ENCODE measurements around the gene CHST13.
A peak's percentile ranks its signal among the peaks of the same experiment; 100 is the strongest.

Gene CHST13

GRCh38 chr3:126498929-126499328 lies 25.0 kb upstream of the CHST13 start:
- H3K4me2 ChIP-seq (ENCODE audit: low read depth, low read length, poor library complexity, severe bottlenecking): peak overlapping the region; percentile 55
- no peaks in the 10 kb centered on the region for H3F3A ChIP-seq (ENCODE audit: low read depth)
- H3K9ac ChIP-seq (ENCODE audit: low read depth, low read length, poor library complexity, severe bottlenecking): peak overlapping the region; percentile 66
- H3K36me3 ChIP-seq (ENCODE audit: insufficient read depth, low read length): no peaks in the 10 kb centered on the region
- H3K79me2 ChIP-seq (ENCODE audit: insufficient read depth, low read length): no peaks in the 10 kb centered on the region
- H2AFZ ChIP-seq (ENCODE audit: low read length): peak overlapping the region; percentile 82
- TF ChIP-seq EZH2phosphoT487 (IDR thresholded peaks at IDR 0.05; ENCODE audit: borderline replicate concordance) (no peak), CTCF (conservative IDR thresholded peaks at IDR 0.05; ENCODE audit: low read length) (peak; percentile 52)
- peak overlapping the region; percentile 12 for H3K4me3 ChIP-seq (ENCODE audit: low read length, poor library complexity, severe bottlenecking)
- no peaks in the 10 kb centered on the region for H3K9me2 ChIP-seq (replicated peaks; ENCODE audit: low read depth, low read length)
- H4K20me1 ChIP-seq (ENCODE audit: insufficient read depth, low read length, poor library complexity, severe bottlenecking): no peaks in the 10 kb centered on the region
- peaks cover 36% of the 10 kb centered on the region for H3K4me1 ChIP-seq (ENCODE audit: insufficient read depth, low read length, poor library complexity, severe bottlenecking)
- H3K9me3 ChIP-seq (ENCODE audit: insufficient read depth, low read depth, low read length): no peaks in the 10 kb centered on the region
- H3K27me3 ChIP-seq (ENCODE audit: insufficient read depth, low read length, poor library complexity, severe bottlenecking): no peaks in the 10 kb centered on the region

DNA sequence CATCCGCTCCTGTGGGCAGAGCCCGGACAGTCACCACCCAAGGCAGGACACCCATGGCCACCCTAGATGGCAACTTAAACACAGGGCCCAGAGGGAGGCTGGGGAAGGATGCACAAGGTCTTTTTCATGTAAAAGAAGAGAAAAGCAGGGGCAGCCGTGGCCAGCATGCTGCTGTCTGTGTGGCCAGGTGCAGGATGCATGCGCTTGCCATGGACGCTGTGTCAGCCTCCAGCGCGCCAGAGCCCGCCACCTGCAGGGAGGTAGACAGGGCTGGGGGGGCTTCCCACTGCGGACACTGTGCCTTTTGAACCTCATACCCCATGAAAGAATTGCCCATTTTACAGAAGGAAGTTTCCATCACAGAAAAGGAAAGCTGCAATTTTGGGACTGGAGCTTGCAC lies 24.6 kb upstream of the CHST13 start:
- Histone ChIP-seq H3K9me2 (replicated peaks; ENCODE audit: low read depth, low read length) (no peaks in the 10 kb centered on the region), H3K9me3 (ENCODE audit: insufficient read depth, low read depth, low read length) (no peaks in the 10 kb centered on the region), H3F3A (ENCODE audit: low read depth) (no peaks in the 10 kb centered on the region), H3K27me3 (ENCODE audit: insufficient read depth, low read length, poor library complexity, severe bottlenecking) (no peaks in the 10 kb centered on the region), H3K4me3 (ENCODE audit: low read length, poor library complexity, severe bottlenecking) (no peak overlapping the region), H4K20me1 (ENCODE audit: insufficient read depth, low read length, poor library complexity, severe bottlenecking) (no peaks in the 10 kb centered on the region), H3K4me1 (ENCODE audit: insufficient read depth, low read length, poor library complexity, severe bottlenecking) (peaks cover 36% of the 10 kb centered on the region), H3K36me3 (ENCODE audit: insufficient read depth, low read length) (no peaks in the 10 kb centered on the region), H3K79me2 (ENCODE audit: insufficient read depth, low read length) (no peaks in the 10 kb centered on the region), H3K4me2 (ENCODE audit: low read depth, low read length, poor library complexity, severe bottlenecking) (peak overlapping the region; percentile 55), H2AFZ (ENCODE audit: low read length) (peak overlapping the region; percentile 82; the same call in 1 of the 2 replicates), H3K9ac (ENCODE audit: low read depth, low read length, poor library complexity, severe bottlenecking) (peak overlapping the region; percentile 66)
- TF ChIP-seq CTCF (conservative IDR thresholded peaks at IDR 0.05; ENCODE audit: low read length): no peak
- no peak for TF ChIP-seq EZH2phosphoT487 (IDR thresholded peaks at IDR 0.05; ENCODE audit: borderline replicate concordance)

DNA sequence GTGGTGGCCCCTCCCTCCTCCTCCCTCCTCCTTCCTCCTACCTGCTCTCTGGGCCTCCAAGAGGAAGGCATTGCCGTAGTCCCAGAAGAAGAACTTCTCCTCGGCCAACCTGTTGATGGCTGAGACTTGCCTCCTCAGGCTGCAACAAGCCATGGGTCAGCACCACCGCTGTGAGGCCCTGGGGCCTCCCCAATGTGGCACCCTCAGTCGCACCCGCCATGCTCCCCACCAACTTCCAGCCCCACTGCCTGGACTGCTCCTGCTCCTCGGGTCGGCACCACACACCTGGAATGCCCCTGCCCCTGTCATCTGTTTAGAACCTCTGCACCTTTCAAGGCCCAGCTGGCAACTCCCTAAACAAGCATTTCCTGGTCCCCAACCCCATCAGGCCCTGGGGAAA lies 23.9 kb upstream of the CHST13 start:
- no peaks in the 10 kb centered on the region for H3K9me3 ChIP-seq (ENCODE audit: insufficient read depth, low read depth, low read length)
- H3K36me3 ChIP-seq (ENCODE audit: insufficient read depth, low read length): no peaks in the 10 kb centered on the region
- no peak overlapping the region for H2AFZ ChIP-seq (ENCODE audit: low read length)
- no peaks in the 10 kb centered on the region for H3F3A ChIP-seq (ENCODE audit: low read depth)
- H3K27me3 ChIP-seq (ENCODE audit: insufficient read depth, low read length, poor library complexity, severe bottlenecking): no peaks in the 10 kb centered on the region
- TF ChIP-seq CTCF (conservative IDR thresholded peaks at IDR 0.05; ENCODE audit: low read length) (no peak), EZH2phosphoT487 (IDR thresholded peaks at IDR 0.05; ENCODE audit: borderline replicate concordance) (no peak)
- no peaks in the 10 kb centered on the region for H4K20me1 ChIP-seq (ENCODE audit: insufficient read depth, low read length, poor library complexity, severe bottlenecking)
- H3K9ac ChIP-seq (ENCODE audit: low read depth, low read length, poor library complexity, severe bottlenecking): no peak overlapping the region
- H3K4me2 ChIP-seq (ENCODE audit: low read depth, low read length, poor library complexity, severe bottlenecking): no peak overlapping the region
- H3K9me2 ChIP-seq (replicated peaks; ENCODE audit: low read depth, low read length): no peaks in the 10 kb centered on the region
- peaks cover 36% of the 10 kb centered on the region for H3K4me1 ChIP-seq (ENCODE audit: insufficient read depth, low read length, poor library complexity, severe bottlenecking)
- no peak overlapping the region for H3K4me3 ChIP-seq (ENCODE audit: low read length, poor library complexity, severe bottlenecking)
- no peaks in the 10 kb centered on the region for H3K79me2 ChIP-seq (ENCODE audit: insufficient read depth, low read length)

Measured in Loucy (cell line).